HUES48 (cell line): ENCODE measurements around the gene GMPR.
"Not testable (repeated sequence)": the region's sequence is repeated elsewhere in the genome, so short reads cannot be mapped to it uniquely, and the experiment has no call there.

Experiments
- H3K27ac ChIP-seq: one replicate; pipeline ENCODE4 v1.7.0; 2013; ENCODE audit warnings: low read depth, low read length, inconsistent platforms
- H3K27me3 ChIP-seq: 2 replicates; pipeline ENCODE4 v1.6.1; 2013; ENCODE audit warnings: mild to moderate bottlenecking, low read length; ENCODE audit not compliant: control insufficient read depth, insufficient read depth
- H3K36me3 ChIP-seq: 2 replicates; pipeline ENCODE4 v1.6.1; 2013; ENCODE audit warnings: low read length; ENCODE audit not compliant: control insufficient read depth, insufficient read depth
- H3K4me1 ChIP-seq: 2 replicates; pipeline ENCODE4 v1.6.1; 2013; ENCODE audit warnings: mild to moderate bottlenecking, low read length; ENCODE audit not compliant: control insufficient read depth, insufficient read depth
- H3K4me3 ChIP-seq: 2 replicates; pipeline ENCODE4 v1.5.1; 2013; ENCODE audit warnings: mild to moderate bottlenecking, low read depth, low read length
- H3K9ac ChIP-seq: 2 replicates; pipeline ENCODE4 v1.6.1; 2013; ENCODE audit warnings: mild to moderate bottlenecking, low read depth, low read length, moderate library complexity
- H3K9me3 ChIP-seq: 2 replicates; pipeline ENCODE4 v1.6.1; 2013; ENCODE audit warnings: low read length; ENCODE audit not compliant: control insufficient read depth, insufficient read depth

GMPR gene

DNA sequence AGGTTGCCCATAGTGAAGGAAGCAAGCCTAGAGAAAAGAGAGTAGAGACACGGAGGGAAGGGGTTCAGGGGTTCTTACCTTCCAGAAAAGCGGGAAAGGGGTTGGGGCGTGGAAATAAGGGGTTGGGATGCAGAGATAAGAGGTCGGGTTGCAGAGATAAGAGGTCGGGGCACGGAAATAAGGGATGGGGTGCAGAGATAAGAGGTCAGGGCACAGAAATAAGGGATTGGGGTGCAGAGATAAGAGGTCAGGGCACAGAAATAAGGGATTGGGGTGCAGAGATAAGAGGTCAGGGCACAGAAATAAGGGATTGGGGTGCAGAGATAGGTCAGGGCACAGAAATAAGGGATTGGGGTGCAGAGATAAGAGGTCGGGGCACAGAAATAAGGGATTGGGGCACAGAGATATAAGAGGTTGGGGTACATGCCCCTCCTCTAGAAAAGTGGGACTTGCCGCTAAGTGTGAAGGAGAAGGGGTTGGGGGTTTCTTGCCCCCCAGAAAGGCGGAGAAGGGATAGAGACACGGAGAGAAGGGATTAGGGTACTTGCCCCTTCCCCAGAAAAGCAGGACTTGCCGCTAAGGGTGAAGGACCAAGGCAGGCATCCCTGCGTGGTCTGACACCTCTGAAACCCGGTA lies 25.2 kb downstream of the GMPR start:
- not testable (repeated sequence) for H3K9me3 ChIP-seq, H3K27me3 ChIP-seq, H3K36me3 ChIP-seq, H3K9ac ChIP-seq, H3K4me1 ChIP-seq, H3K27ac ChIP-seq, H3K4me3 ChIP-seq

- Histone ChIP-seq H3K27ac (no peak overlapping the region), H3K4me1 (no peaks in the 10 kb centered on the region; the same call in 1 of the 2 replicates), H3K36me3 (no peaks in the 10 kb centered on the region), H3K27me3 (no peaks in the 10 kb centered on the region), H3K4me3 (no peak overlapping the region), H3K9ac (no peak overlapping the region), H3K9me3 (no peaks in the 10 kb centered on the region)
These were observed 26.4 kb downstream of the GMPR start for GRCh38 chr6:16264785-16265184.

- H3K4me1 ChIP-seq, result no peaks in the 10 kb centered on the region; the same call in 1 of the 2 replicates
- no peaks in the 10 kb centered on the region for H3K36me3 ChIP-seq
- no peak overlapping the region for H3K4me3 ChIP-seq
- H3K9ac ChIP-seq, result no peak overlapping the region
- no peaks in the 10 kb centered on the region for H3K27me3 ChIP-seq
- no peaks in the 10 kb centered on the region for H3K9me3 ChIP-seq
- no peak overlapping the region for H3K27ac ChIP-seq
These were observed 27.3 kb downstream of the GMPR start for GRCh38 chr6:16265351-16266341.

DNA sequence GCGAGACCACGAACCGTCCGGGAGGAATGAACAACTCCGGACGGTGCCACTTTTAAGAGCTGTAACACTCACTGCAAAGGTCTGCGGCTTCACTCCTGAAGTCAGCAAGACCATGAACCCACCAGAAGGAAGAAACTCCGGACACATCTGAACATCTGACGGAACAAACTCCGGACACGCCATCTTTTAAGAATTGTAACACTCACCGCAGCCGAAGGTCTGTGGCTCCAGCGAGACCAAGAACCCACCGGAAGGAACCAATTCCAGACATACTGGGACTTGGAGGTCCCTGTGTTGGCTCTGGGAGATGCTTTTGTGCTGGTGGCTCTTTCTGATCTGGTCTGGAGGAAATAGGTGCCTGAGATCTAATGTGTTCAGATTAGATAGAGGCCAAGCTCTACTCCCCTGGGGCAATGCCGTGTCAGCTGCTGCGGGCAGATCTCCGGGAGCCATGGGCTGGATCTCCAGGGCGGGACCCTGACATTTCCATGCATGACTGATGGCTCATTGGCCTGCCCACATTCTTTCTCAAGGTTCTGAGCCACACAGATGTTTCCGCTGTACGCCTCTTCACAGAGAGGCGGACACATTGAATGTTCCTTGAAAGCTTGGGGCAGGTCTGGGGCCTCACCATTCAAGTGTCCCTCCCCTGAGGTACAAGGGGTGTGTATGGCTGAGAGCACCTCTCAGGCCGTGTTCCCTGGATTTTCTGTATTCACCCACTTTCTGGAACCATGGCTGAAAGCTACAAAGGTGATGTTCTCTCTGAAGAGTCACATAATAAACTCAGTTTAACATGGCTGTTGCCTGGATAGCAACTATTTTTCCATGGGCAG lies 29.3 kb downstream of the GMPR start:
- Histone ChIP-seq H3K36me3 (no peaks in the 10 kb centered on the region), H3K4me3 (no peak overlapping the region), H3K27ac (no peak overlapping the region), H3K9ac (no peak overlapping the region), H3K9me3 (no peaks in the 10 kb centered on the region), H3K4me1 (no peaks in the 10 kb centered on the region; the same call in 1 of the 2 replicates), H3K27me3 (no peaks in the 10 kb centered on the region)

GRCh38 chr6:16269442-16270070 lies 31.2 kb downstream of the GMPR start:
- H3K4me3 ChIP-seq, H3K36me3 ChIP-seq, H3K9ac ChIP-seq, H3K4me1 ChIP-seq, H3K9me3 ChIP-seq, H3K27me3 ChIP-seq, H3K27ac ChIP-seq: not testable (repeated sequence)

- Histone ChIP-seq H3K9ac (no peak overlapping the region), H3K4me1 (no peaks in the 10 kb centered on the region), H3K4me3 (no peak overlapping the region), H3K36me3 (no peaks in the 10 kb centered on the region), H3K27me3 (no peaks in the 10 kb centered on the region), H3K27ac (no peak overlapping the region), H3K9me3 (no peaks in the 10 kb centered on the region)
These were observed 31.9 kb downstream of the GMPR start for GRCh38 chr6:16270178-16270794.

GRCh38 chr6:16271428-16271827 lies 33.0 kb downstream of the GMPR start:
- no peaks in the 10 kb centered on the region for H3K4me1 ChIP-seq
- H3K9ac ChIP-seq, result no peak overlapping the region
- no peaks in the 10 kb centered on the region for H3K9me3 ChIP-seq
- H3K36me3 ChIP-seq, result no peaks in the 10 kb centered on the region
- H3K27me3 ChIP-seq, result no peaks in the 10 kb centered on the region
- H3K27ac ChIP-seq, result no peak overlapping the region
- no peak overlapping the region for H3K4me3 ChIP-seq

GRCh38 chr6:16272201-16272600 lies 33.8 kb downstream of the GMPR start:
- H3K27me3 ChIP-seq, result no peaks in the 10 kb centered on the region
- no peaks in the 10 kb centered on the region for H3K36me3 ChIP-seq
- no peaks in the 10 kb centered on the region for H3K9me3 ChIP-seq
- H3K4me1 ChIP-seq, result no peaks in the 10 kb centered on the region
- H3K9ac ChIP-seq, result no peak overlapping the region
- H3K27ac ChIP-seq, result no peak overlapping the region
- H3K4me3 ChIP-seq, result no peak overlapping the region

DNA sequence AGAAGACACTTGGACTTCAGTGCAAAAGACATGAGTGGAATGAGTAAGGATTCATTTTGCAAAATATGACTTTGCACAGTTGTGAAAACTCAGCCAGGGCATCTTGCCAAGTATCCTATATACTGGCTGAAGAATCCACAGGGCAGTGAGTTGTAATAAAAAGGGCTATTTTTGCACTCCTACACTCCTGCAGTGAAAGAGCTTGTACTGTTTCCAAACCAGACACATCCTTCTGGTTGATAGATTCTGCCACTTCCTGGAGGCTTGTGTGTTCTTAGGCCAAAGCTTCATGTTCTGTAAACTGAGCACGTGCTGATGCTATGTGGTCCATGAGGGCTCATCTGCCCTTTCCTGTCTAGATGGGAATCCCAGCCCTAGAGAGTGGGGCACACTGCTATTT lies 34.9 kb downstream of the GMPR start:
- Histone ChIP-seq H3K4me1 (0 out of 2 replicates have a peak, but pooled peaks cover 3% of the 10 kb centered on the region), H3K36me3 (no peaks in the 10 kb centered on the region), H3K27me3 (no peaks in the 10 kb centered on the region), H3K4me3 (no peak overlapping the region), H3K9ac (no peak overlapping the region), H3K9me3 (no peaks in the 10 kb centered on the region), H3K27ac (no peak overlapping the region)

- H3K27ac ChIP-seq, result no peak overlapping the region
These were observed 36.1 kb downstream of the GMPR start for GRCh38 chr6:16274483-16274882.

More at GRCh38 chr6:16274483-16274882, 36.1 kb downstream of the GMPR start:
- H3K9ac ChIP-seq, result no peak overlapping the region
- H3K27me3 ChIP-seq, result no peaks in the 10 kb centered on the region
- no peak overlapping the region for H3K4me3 ChIP-seq
- H3K36me3 ChIP-seq, result no peaks in the 10 kb centered on the region
- H3K4me1 ChIP-seq, result 0 out of 2 replicates have a peak, but pooled peaks cover 3% of the 10 kb centered on the region
- no peaks in the 10 kb centered on the region for H3K9me3 ChIP-seq
